IPS-18a (cell line): ENCODE results near the gene CXCL10.
"Not testable (repeated sequence)": the region's sequence is repeated elsewhere in the genome, so short reads cannot be mapped to it uniquely, and the experiment has no call there.

ENCODE experiments used
- H3K27ac ChIP-seq: one replicate; pipeline ENCODE4 v1.5.1; 2013; ENCODE audit warnings: low read length
- H3K27me3 ChIP-seq: one replicate; pipeline ENCODE4 v1.6.1; 2013; ENCODE audit warnings: mild to moderate bottlenecking, low read length; ENCODE audit not compliant: control insufficient read depth, insufficient read depth
- H3K36me3 ChIP-seq: one replicate; pipeline ENCODE4 v1.6.1; 2013; ENCODE audit warnings: low read depth, low read length; ENCODE audit not compliant: control insufficient read depth
- H3K4me1 ChIP-seq: one replicate; pipeline ENCODE4 v1.6.1; 2013; ENCODE audit warnings: low read depth, low read length; ENCODE audit not compliant: control insufficient read depth
- H3K4me3 ChIP-seq: one replicate; pipeline ENCODE4 v1.5.1; 2013; ENCODE audit warnings: low read length
- H3K9ac ChIP-seq: one replicate; pipeline ENCODE4 v1.6.1; 2013; ENCODE audit warnings: mild to moderate bottlenecking, low read length, moderate library complexity
- H3K9me3 ChIP-seq: one replicate; pipeline ENCODE4 v1.6.1; 2013; ENCODE audit warnings: low read depth, low read length; ENCODE audit not compliant: control insufficient read depth

Gene CXCL10

DNA sequence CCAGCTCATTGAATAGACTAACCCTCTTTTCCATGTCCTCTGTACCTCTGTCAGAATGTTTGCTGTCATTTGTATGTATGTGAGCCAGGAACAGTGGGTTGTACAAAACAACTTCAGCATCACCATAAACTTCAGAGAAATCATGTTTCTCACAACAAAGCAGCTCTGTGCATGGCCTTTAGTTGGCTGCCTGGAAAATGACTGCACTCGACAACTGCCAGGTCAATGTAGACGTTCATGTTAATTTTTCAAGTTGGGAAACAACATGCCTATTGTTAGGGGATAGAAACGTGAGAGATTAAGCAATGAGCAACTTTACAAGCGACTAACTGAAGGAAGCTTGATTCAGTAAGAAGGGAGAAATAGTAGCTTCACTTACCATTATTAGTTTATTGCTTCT lies 30.4 kb upstream of the CXCL10 start:
- no peaks in the 10 kb centered on the region for H3K36me3 ChIP-seq
- H3K27ac ChIP-seq, result no peak overlapping the region
- no peak overlapping the region for H3K9ac ChIP-seq
- H3K4me3 ChIP-seq, result no peak overlapping the region
- H3K27me3 ChIP-seq, result no peaks in the 10 kb centered on the region
- peaks cover 21% of the 10 kb centered on the region for H3K4me1 ChIP-seq
- H3K9me3 ChIP-seq, result no peaks in the 10 kb centered on the region

DNA sequence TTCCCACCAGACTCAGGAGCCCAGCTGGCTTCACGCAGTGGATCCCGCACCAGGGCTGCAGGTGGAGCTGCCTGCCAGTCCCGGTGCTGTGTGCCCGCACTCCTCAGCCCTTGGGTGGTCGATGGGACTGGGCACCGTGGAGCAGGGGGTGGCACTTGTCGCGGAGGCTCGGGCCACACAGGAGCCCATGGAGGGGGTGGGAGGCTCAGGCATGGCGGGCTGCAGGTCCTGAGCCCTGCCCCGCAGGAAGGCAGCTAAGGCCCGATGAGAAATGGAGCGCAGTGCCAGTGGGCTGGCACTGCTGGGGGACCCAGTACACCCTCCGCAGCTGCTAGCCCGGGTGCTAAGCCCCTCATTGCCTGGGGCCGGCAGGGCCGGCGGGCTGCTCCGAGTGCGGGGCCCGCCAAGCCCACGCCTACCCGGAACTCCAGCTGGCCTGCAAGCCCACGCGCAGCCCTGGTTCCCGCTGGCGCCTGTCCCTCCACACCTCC lies 27.3 kb upstream of the CXCL10 start:
- H3K9ac ChIP-seq, H3K9me3 ChIP-seq, H3K4me3 ChIP-seq, H3K36me3 ChIP-seq, H3K27ac ChIP-seq, H3K27me3 ChIP-seq: not testable (repeated sequence)
- peaks cover 10% of the 10 kb centered on the region for H3K4me1 ChIP-seq

GRCh38 chr4:76049860-76050416 lies 26.6 kb upstream of the CXCL10 start:
- not testable (repeated sequence) for H3K4me1 ChIP-seq, H3K9ac ChIP-seq, H3K27ac ChIP-seq, H3K36me3 ChIP-seq, H3K9me3 ChIP-seq, H3K4me3 ChIP-seq, H3K27me3 ChIP-seq

- H3K27me3 ChIP-seq, H3K4me1 ChIP-seq, H3K36me3 ChIP-seq, H3K9ac ChIP-seq, H3K27ac ChIP-seq, H3K4me3 ChIP-seq, H3K9me3 ChIP-seq: not testable (repeated sequence)
Measured at GRCh38 chr4:76044686-76045085, 21.4 kb upstream of the CXCL10 start.

GRCh38 chr4:76043306-76043705 lies 20.0 kb upstream of the CXCL10 start:
- not testable (repeated sequence) for H3K27ac ChIP-seq, H3K9me3 ChIP-seq, H3K36me3 ChIP-seq, H3K27me3 ChIP-seq, H3K4me3 ChIP-seq, H3K4me1 ChIP-seq, H3K9ac ChIP-seq

- H3K9me3 ChIP-seq, H3K36me3 ChIP-seq, H3K4me3 ChIP-seq, H3K4me1 ChIP-seq, H3K27ac ChIP-seq, H3K27me3 ChIP-seq, H3K9ac ChIP-seq: not testable (repeated sequence)
Measured at GRCh38 chr4:76042241-76042998, 19.1 kb upstream of the CXCL10 start.

DNA sequence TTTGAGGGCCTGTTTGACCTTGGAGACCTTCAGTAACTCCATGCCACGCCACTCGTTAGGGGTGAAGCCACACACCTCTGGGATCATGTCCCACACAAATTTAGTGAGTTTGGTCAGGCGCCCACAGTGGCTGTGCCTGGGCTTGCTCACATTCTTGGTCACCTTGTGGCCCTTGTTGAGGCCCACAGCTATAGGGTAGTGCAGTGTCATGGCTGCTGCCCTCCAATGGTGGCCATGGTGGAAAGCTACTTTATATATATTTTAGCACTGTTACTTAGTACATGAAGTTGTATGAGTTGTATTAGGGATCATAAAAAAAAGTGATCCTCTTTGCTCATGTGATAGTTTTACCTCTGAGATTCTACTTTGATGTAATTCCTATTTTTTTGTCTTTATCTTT lies 13.6 kb upstream of the CXCL10 start:
- no peak overlapping the region for H3K4me3 ChIP-seq
- no peaks in the 10 kb centered on the region for H3K9me3 ChIP-seq
- no peaks in the 10 kb centered on the region for H3K36me3 ChIP-seq
- H3K27me3 ChIP-seq, result no peaks in the 10 kb centered on the region
- H3K9ac ChIP-seq, result no peak overlapping the region
- H3K4me1 ChIP-seq, result no peaks in the 10 kb centered on the region
- no peak overlapping the region for H3K27ac ChIP-seq

- no peak within 1 kb of the TSS for H3K27ac ChIP-seq
- no peak within 1 kb of the TSS for H3K9ac ChIP-seq
- H3K36me3 ChIP-seq, result no peaks in the 10 kb centered on the region
Measured at GRCh38 chr4:76035799-76036380, 12.6 kb upstream of the CXCL10 start, which contains the start of gene CXCL11. TSS of gene CXCL11 (minus strand) at chr4:76036070. CDS start at chr4:76035987, 83 bp downstream.

GRCh38 chr4:76035141-76035540 lies 11.8 kb upstream of the CXCL10 start:
- Histone ChIP-seq H3K27me3 (no peaks in the 10 kb centered on the region), H3K4me1 (no peaks in the 10 kb centered on the region), H3K9ac (no peak overlapping the region), H3K27ac (no peak overlapping the region), H3K4me3 (no peak overlapping the region), H3K9me3 (no peaks in the 10 kb centered on the region), H3K36me3 (no peaks in the 10 kb centered on the region)

More at GRCh38 chr4:76035799-76036380, 12.6 kb upstream of the CXCL10 start, which contains the start of gene CXCL11:
- no peaks in the 10 kb centered on the region for H3K9me3 ChIP-seq
- H3K4me1 ChIP-seq, result no peaks in the 10 kb centered on the region
- H3K27me3 ChIP-seq, result no peaks in the 10 kb centered on the region
- H3K4me3 ChIP-seq, result no peak within 1 kb of the TSS

- Histone ChIP-seq H3K9ac (no peak overlapping the region), H3K9me3 (no peaks in the 10 kb centered on the region), H3K27ac (no peak overlapping the region), H3K27me3 (no peaks in the 10 kb centered on the region), H3K4me1 (no peaks in the 10 kb centered on the region), H3K4me3 (no peak overlapping the region), H3K36me3 (no peaks in the 10 kb centered on the region)
Measured at GRCh38 chr4:76029300-76029699, 6.0 kb upstream of the CXCL10 start.

- no peak overlapping the region for H3K9ac ChIP-seq
- no peaks in the 10 kb centered on the region for H3K36me3 ChIP-seq
- no peak overlapping the region for H3K4me3 ChIP-seq
- H3K27me3 ChIP-seq, result no peaks in the 10 kb centered on the region
- H3K27ac ChIP-seq, result no peak overlapping the region
- H3K9me3 ChIP-seq, result no peaks in the 10 kb centered on the region
- peaks cover 2% of the 10 kb centered on the region for H3K4me1 ChIP-seq
Measured at GRCh38 chr4:76028350-76028765, 5.1 kb upstream of the CXCL10 start.

DNA sequence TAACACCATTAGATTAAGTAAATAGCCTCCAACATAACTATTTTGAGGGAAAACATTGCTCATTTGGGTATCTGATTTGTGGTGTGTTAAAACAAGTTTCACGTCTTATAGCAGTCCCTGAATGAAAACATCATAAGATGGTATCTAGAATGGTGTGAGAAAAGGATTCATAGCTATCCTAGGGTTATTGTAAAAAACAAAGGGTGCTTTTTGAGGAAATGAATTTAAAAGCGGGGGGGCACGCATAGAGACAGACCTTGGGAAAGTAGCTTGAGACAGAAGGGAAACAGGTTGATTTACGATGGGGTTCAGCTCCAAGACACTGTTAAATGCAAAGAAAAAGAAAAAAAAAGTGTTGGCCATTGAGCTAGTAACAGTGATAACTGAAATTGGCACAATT lies 768 bp upstream of the CXCL10 start:
- no peaks in the 10 kb centered on the region for H3K36me3 ChIP-seq
- H3K9me3 ChIP-seq, result no peaks in the 10 kb centered on the region

More for the DNA sequence above, 768 bp upstream of the CXCL10 start:
- Histone ChIP-seq H3K9ac (no peak overlapping the region), H3K4me3 (no peak overlapping the region), H3K4me1 (peaks cover 2% of the 10 kb centered on the region), H3K27me3 (no peaks in the 10 kb centered on the region), H3K27ac (no peak overlapping the region)
